A549 (cell line): Measurements from ENCODE around the gene KCTD20.

Experiments
- POLR2A ChIP-seq: IDR thresholded peaks from 2 replicates; pipeline ENCODE4 v1.6.1; 2012; ENCODE audit warnings: mild to moderate bottlenecking, low read length
- RAD21 ChIP-seq, 2 experiments: fragments of >200 bp in 1 of 2; sonication (Bioruptor Twin) in 1 of 2; formaldehyde crosslinking in 1 of 2; IDR thresholded peaks in 1 of 2; conservative IDR thresholded peaks in 1 of 2; 2 replicates in 1 of 2; 3 replicates in 1 of 2; pipeline ENCODE4 v1.6.1; 2012 to 2018; ENCODE audit warnings: inconsistent platforms in 1 of 2
- RFX5 ChIP-seq: fragments of 450-650 bp; IDR thresholded peaks from 2 replicates; pipeline ENCODE4 v1.7.1; 2014; ENCODE audit warnings: antibody characterized with exemption, mild to moderate bottlenecking, moderate library complexity
- TF ChIP-seq, protein P1 (sequence below): fragments of >200 bp; sonication (Bioruptor Twin); formaldehyde crosslinking; IDR thresholded peaks from 3 replicates; pipeline ENCODE4 v1.5.1; 2016

DNA sequence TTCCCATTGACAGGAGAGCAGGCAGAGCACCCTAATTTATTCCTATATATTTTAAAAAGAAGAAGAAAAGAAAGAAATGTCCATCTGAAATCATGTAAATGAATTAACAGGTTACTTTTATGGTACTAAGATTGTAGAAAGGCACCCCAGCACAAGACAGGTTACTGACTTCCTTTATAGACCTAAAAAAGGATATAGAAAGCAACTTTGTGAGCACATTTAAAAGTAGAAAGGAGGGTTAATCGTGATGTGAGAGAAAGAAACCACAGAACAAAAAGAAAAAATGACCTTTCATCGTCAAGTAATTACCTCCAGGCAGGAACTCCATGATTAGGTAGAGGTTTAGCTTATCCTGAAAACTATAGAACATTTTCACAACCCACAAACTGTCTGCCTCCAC, 74.6 kb downstream of the KCTD20 start:
- TF ChIP-seq RAD21 (conservative IDR thresholded peaks at IDR 0.05 in 1 of 2, IDR thresholded peaks at IDR 0.05 in 1 of 2) (no peak), POLR2A (no peak), RFX5 (no peak)
- TF ChIP-seq, protein P1, sequence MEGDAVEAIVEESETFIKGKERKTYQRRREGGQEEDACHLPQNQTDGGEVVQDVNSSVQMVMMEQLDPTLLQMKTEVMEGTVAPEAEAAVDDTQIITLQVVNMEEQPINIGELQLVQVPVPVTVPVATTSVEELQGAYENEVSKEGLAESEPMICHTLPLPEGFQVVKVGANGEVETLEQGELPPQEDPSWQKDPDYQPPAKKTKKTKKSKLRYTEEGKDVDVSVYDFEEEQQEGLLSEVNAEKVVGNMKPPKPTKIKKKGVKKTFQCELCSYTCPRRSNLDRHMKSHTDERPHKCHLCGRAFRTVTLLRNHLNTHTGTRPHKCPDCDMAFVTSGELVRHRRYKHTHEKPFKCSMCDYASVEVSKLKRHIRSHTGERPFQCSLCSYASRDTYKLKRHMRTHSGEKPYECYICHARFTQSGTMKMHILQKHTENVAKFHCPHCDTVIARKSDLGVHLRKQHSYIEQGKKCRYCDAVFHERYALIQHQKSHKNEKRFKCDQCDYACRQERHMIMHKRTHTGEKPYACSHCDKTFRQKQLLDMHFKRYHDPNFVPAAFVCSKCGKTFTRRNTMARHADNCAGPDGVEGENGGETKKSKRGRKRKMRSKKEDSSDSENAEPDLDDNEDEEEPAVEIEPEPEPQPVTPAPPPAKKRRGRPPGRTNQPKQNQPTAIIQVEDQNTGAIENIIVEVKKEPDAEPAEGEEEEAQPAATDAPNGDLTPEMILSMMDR = no peak
